VCaP (cell line): ENCODE data around the gene GRID2.

Experiments used
- H3K27ac ChIP-seq: fragments of 450-650 bp; 2 replicates; pipeline ENCODE4 v1.5.1; 2017
- CTCF ChIP-seq: fragments of 450-650 bp; conservative IDR thresholded peaks from 2 replicates; pipeline ENCODE4 v1.5.1; 2017; ENCODE audit warnings: mild to moderate bottlenecking, moderate library complexity

Gene GRID2

DNA sequence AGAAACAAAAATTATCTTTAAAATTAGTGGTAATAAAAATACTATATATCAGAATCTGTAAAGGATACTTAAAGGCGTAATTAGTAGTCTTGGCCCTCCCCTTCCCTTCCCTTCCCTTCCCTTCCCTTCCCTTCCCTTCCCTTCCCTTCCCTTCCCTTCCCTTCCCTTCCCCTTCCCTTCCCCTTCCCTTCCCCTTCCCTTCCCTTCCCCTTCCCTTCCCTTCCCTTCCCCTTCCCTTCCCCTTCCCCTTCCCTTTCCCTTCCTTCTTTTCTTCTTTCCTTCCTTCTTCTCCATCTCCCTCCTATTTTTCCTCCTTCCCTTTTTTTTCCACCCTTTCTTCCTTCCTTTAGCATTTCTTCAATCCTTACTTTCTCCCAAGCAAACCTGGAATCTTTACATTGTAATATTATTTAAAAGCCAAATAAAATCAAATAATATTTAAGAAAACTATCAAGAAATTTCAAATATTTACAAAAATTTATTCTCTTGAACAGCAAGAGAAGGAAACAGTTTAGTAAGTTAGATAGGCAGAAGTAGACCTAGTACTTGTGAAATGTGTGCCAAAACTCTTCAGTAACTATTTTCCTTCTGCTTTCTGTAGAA is 1145.0 kb downstream of the GRID2 start:
- no peak for TF ChIP-seq CTCF

GRCh38 chr4:93451954-93452353 is 1148.2 kb downstream of the GRID2 start:
- TF ChIP-seq CTCF = no peak
- no peak overlapping the region for H3K27ac ChIP-seq

More for the DNA sequence above, 1145.0 kb downstream of the GRID2 start:
- no peak overlapping the region for H3K27ac ChIP-seq

- TF ChIP-seq CTCF = no peak
Observed at GRCh38 chr4:93461541-93461940, 1157.8 kb downstream of the GRID2 start.

GRCh38 chr4:93466446-93466845 is 1162.7 kb downstream of the GRID2 start:
- no peak for TF ChIP-seq CTCF
- no peak overlapping the region for H3K27ac ChIP-seq

More at GRCh38 chr4:93461541-93461940, 1157.8 kb downstream of the GRID2 start:
- H3K27ac ChIP-seq = no peak overlapping the region

DNA sequence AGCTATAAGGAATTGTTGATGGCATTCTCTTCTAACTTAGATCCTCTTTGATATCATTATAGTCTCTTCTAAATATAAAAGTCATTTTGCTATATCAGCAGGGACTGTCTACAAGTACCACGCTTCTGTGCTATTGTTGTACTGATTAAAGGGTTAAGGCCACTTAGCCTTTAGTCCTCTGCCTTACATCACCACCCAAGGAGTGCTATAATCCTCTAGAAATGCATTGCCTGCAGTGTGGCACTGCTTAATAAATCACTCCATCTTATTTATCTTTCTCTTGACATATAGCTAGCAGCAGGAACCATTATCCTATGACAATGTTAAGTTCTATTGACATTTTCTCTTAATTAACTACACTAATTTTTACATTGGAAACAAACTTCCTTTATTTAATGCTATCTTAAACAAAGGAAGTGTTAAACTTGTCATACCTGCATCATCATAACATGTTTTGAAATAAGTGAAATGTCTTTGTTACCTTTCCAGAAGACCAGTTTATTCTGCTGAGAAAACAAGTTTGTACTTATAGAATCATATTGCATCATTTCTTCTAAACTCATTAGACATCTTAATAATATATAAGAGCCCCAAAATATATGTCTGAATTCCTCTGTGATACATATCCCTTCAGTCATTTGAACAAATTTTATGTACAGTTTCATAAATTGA is 1163.9 kb downstream of the GRID2 start:
- no peak overlapping the region for H3K27ac ChIP-seq
- TF ChIP-seq CTCF = no peak

GRCh38 chr4:93469560-93469959 is 1165.8 kb downstream of the GRID2 start:
- no peak for TF ChIP-seq CTCF
- no peak overlapping the region for H3K27ac ChIP-seq

DNA sequence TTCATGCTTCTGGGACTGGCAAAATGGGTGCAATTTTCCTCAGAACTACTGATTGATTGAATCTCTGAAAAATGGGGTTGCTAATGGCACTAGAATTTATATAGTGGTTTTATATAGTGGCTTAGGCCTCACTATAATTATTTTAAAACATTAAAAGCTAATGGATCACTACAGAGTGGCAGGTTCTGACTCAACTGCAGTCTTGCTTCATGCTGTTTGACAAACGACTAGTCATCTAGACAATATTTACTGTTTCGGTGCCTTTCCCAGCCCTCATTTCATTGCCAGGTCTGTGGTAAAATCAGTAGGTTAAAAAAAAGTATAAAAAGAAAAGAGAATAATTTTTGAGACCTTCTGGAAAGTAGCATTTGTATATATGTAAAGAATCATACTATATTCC is 1172.0 kb downstream of the GRID2 start:
- H3K27ac ChIP-seq = no peak overlapping the region
- TF ChIP-seq CTCF = no peak
